Panc1 (cell line): ENCODE data around the gene WNT5B. TPM values are rescaled to one million over a fixed set of nuclear protein-coding genes. Genes with fewer than 3 reads are reported as not detected.
A peak's percentile ranks its signal among the peaks of the same experiment; 100 is the strongest.

Experiments used
- ATAC-seq: fragments of 200-7000 bp; cut with Tn5 transposase; 2 replicates; pipeline ENCODE4 v1.9.1; 2020; ENCODE audit warnings: mild to moderate bottlenecking, moderate library complexity
- BruUV-seq: library from RNA; stranded (reverse); fragments of 400-500 nt; replicated peaks from 2 replicates; lab custom pipeline; 2021; lab: Mats Ljungman, UMichigan
- CTCF ChIA-PET: fragments of 300-600 bp; sonication (Branson Sonifier 250); formaldehyde crosslinking; loops from one replicate; lab custom pipeline; 2022; ENCODE audit warnings: antibody characterized with exemption; lab: Charles Lee
- POLR2A ChIA-PET: fragments of 300-600 bp; sonication (Branson Sonifier 250); formaldehyde crosslinking; loops from one replicate; lab custom pipeline; 2022; ENCODE audit warnings: antibody characterized with exemption; lab: Charles Lee
- DNase-seq: peaks from one replicate; pipeline ENCODE4 v3.0.0-alpha.2; 2010; ENCODE audit warnings: low read depth, low spot score
- H3K27ac ChIP-seq: 2 replicates; pipeline ENCODE4 v1.5.1; 2011; ENCODE audit warnings: mild to moderate bottlenecking, low read length, inconsistent platforms
- H3K27me3 ChIP-seq: fragments of 200-500 bp; sonication (Bioruptor generic); 2 replicates; pipeline ENCODE4 v1.6.0; 2014; ENCODE audit warnings: low read length, inconsistent platforms; ENCODE audit not compliant: control insufficient read depth, insufficient read depth
- H3K36me3 ChIP-seq: fragments of 200-500 bp; sonication (Bioruptor generic); 2 replicates; pipeline ENCODE4 v1.5.1; 2014; ENCODE audit warnings: inconsistent platforms, mild to moderate bottlenecking, low read length, moderate library complexity; ENCODE audit not compliant: control insufficient read depth, insufficient read depth
- H3K4me1 ChIP-seq: 2 replicates; pipeline ENCODE4 v1.5.1; 2011; ENCODE audit warnings: inconsistent platforms, mild to moderate bottlenecking, low read length, moderate library complexity; ENCODE audit not compliant: control insufficient read depth, insufficient read depth
- H3K4me3 ChIP-seq, 2 experiments: 2 replicates each; pipeline ENCODE4 v1.5.1; 2011 to 2012; ENCODE audit warnings: low read depth in 2 of 2, low read length in 2 of 2, mild to moderate bottlenecking in 2 of 2, inconsistent platforms in 1 of 2, moderate library complexity in 1 of 2
- H3K9me3 ChIP-seq: fragments of 200-500 bp; sonication (Bioruptor generic); 2 replicates; pipeline ENCODE4 v1.5.1; 2014; ENCODE audit warnings: low read depth, mild to moderate bottlenecking, inconsistent platforms, low read length, moderate library complexity; ENCODE audit not compliant: control insufficient read depth, insufficient read depth
- POLR2AphosphoS5 ChIP-seq: IDR thresholded peaks from 2 replicates; pipeline ENCODE4 v1.6.1; 2012; ENCODE audit warnings: mild to moderate bottlenecking, low read depth, low read length, moderate library complexity
- SIN3A ChIP-seq: IDR thresholded peaks from 2 replicates; pipeline ENCODE4 v1.6.1; 2012; ENCODE audit warnings: low read depth, mild to moderate bottlenecking, low read length, moderate library complexity, borderline replicate concordance; ENCODE audit not compliant: insufficient read depth
- in situ Hi-C: cut with HindIII; loops from 2 replicates; pipeline ENCODE4 v1.10.0; 2016; ENCODE audit warnings: low sequenced_read_pairs, low pct_unique_long_range_greater_than_20kb
- intact Hi-C: fragments of 100-400 bp; cut with micrococcal nuclease; formaldehyde crosslinking; loops from one replicate; pipeline ENCODE4 v1.10.0; 2022; ENCODE audit not compliant: unreplicated experiment
- total RNA-seq: library from RNA; stranded (reverse); gene quantifications from one replicate; pipeline ENCODE4 v1.2.1, GENCODE V29; 2021; ENCODE audit not compliant: unreplicated experiment
- TF ChIP-seq, protein P1 (sequence below): fragments of 450-650 bp; IDR thresholded peaks from 2 replicates; pipeline ENCODE4 v1.5.1; 2017; ENCODE audit warnings: mild to moderate bottlenecking
- TF ChIP-seq, protein P2 (sequence below), 2 experiments: IDR thresholded peaks; 2 replicates each; pipeline ENCODE4 v1.6.1; 2011 to 2012; ENCODE audit warnings: low read depth in 2 of 2, control low read depth in 1 of 2, low read length in 1 of 2, mild to moderate bottlenecking in 1 of 2, moderate library complexity in 1 of 2; ENCODE audit not compliant: insufficient read depth in 1 of 2

Gene WNT5B
- total RNA-seq, 1 experiment from 2014 or later: 36.9 TPM

DNA sequence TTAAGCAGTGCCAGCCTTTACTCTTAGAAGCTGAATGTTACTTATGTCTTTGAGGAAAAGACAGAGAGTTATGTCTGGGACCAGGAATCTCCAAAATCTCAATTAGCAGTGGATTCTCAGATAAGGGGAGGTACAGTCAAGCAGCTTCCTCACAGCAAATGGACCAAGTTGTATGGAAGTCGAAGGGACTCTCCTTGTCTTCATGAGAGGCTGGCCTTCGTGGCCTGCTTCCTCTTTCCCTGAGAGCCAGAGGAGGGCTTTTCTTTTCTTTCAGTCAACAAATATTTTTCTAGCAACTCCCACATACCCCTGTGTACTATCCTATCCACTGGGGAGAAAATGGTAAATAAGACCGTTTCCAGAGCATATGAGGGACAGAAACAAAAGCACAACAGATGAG is 6.6 kb upstream of the WNT5B start:
- no peak for ATAC-seq
- no peak overlapping the region for H3K4me3 ChIP-seq
- ChIA-PET CTCF (no interaction called here), POLR2A (no interaction called here)
- TF ChIP-seq, protein P1, sequence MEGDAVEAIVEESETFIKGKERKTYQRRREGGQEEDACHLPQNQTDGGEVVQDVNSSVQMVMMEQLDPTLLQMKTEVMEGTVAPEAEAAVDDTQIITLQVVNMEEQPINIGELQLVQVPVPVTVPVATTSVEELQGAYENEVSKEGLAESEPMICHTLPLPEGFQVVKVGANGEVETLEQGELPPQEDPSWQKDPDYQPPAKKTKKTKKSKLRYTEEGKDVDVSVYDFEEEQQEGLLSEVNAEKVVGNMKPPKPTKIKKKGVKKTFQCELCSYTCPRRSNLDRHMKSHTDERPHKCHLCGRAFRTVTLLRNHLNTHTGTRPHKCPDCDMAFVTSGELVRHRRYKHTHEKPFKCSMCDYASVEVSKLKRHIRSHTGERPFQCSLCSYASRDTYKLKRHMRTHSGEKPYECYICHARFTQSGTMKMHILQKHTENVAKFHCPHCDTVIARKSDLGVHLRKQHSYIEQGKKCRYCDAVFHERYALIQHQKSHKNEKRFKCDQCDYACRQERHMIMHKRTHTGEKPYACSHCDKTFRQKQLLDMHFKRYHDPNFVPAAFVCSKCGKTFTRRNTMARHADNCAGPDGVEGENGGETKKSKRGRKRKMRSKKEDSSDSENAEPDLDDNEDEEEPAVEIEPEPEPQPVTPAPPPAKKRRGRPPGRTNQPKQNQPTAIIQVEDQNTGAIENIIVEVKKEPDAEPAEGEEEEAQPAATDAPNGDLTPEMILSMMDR: no peak
- H3K27me3 ChIP-seq: no peaks in the 10 kb centered on the region
- H3K9me3 ChIP-seq: no peaks in the 10 kb centered on the region
- no TSS peak for BruUV-seq
- in situ Hi-C loops (no loop called here), intact Hi-C loops (no loop called here)
- H3K36me3 ChIP-seq: no peaks in the 10 kb centered on the region
- no peak overlapping the region for H3K27ac ChIP-seq
- no peak for DNase-seq
- peaks cover 4% of the 10 kb centered on the region; the same call in 1 of the 2 replicates for H3K4me1 ChIP-seq

DNA sequence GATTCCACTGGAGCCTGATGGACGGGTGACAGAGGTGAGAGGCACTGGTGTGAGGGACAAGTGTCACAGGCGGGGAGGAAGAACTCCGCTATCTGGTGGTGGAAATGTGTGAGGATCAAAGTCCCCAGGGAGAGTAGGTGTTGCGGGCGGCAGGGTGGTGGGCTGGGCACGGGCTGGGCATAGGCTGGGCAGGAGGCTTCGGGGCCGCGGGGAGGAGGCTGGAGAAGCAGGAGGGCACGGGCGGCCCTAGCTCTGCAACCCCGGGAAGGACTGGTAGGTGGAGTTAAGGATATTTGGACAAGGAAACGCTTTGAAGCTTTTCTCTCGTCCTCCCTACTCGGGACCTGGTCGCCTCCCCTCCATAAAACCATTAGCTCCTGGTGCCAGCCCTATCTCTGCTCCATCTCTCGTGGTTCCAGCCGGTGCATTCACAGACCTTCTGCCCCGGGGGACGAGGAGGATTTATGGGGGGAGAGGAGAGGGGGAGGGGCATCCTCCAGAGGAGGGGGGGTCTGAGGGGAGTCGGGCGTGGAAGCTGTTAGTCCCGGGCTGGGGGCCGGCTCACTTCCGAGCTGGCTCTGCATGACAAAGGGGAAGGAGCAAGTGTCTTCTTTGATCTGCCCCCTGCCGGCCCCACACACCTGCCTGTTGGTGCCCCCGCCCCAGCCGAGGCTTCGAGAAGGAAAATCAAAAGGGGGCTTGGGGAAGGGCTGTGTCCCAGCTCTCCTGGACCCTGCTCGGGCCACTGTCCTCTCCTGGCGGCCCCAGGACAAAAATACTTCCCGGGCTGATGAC is 504 bp downstream of the WNT5B start:
- BruUV-seq: no TSS peak
- DNase-seq (no peak), ATAC-seq (peak; percentile 37)
- POLR2A ChIA-PET: no interaction called here
- intact Hi-C loops: no loop called here
- H3K4me1 ChIP-seq: peaks cover 4% of the 10 kb centered on the region; the same call in 1 of the 2 replicates
- H3K27ac ChIP-seq: no peak overlapping the region
- peak overlapping the region; percentile 19 to 23; a peak in 1 of 4 replicates for H3K4me3 ChIP-seq
- TF ChIP-seq, protein P2, sequence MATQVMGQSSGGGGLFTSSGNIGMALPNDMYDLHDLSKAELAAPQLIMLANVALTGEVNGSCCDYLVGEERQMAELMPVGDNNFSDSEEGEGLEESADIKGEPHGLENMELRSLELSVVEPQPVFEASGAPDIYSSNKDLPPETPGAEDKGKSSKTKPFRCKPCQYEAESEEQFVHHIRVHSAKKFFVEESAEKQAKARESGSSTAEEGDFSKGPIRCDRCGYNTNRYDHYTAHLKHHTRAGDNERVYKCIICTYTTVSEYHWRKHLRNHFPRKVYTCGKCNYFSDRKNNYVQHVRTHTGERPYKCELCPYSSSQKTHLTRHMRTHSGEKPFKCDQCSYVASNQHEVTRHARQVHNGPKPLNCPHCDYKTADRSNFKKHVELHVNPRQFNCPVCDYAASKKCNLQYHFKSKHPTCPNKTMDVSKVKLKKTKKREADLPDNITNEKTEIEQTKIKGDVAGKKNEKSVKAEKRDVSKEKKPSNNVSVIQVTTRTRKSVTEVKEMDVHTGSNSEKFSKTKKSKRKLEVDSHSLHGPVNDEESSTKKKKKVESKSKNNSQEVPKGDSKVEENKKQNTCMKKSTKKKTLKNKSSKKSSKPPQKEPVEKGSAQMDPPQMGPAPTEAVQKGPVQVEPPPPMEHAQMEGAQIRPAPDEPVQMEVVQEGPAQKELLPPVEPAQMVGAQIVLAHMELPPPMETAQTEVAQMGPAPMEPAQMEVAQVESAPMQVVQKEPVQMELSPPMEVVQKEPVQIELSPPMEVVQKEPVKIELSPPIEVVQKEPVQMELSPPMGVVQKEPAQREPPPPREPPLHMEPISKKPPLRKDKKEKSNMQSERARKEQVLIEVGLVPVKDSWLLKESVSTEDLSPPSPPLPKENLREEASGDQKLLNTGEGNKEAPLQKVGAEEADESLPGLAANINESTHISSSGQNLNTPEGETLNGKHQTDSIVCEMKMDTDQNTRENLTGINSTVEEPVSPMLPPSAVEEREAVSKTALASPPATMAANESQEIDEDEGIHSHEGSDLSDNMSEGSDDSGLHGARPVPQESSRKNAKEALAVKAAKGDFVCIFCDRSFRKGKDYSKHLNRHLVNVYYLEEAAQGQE (IDR thresholded peaks at IDR 0.05; ENCODE audit: insufficient read depth in 1 of 2, low read depth in 2 of 2, low read length in 1 of 2): no peak
- TF ChIP-seq SIN3A: no peak
- no peak for TF ChIP-seq POLR2AphosphoS5
- H3K27me3 ChIP-seq: no peaks in the 10 kb centered on the region
- CTCF ChIA-PET: interaction anchor here (0.6 kb wide), 1 partner anchor 28 kb away, joined by 15 read pairs; no protein-coding TSS in a partner anchor
- H3K36me3 ChIP-seq: no peaks in the 10 kb centered on the region
- in situ Hi-C loops: no loop called here
- H3K9me3 ChIP-seq: no peaks in the 10 kb centered on the region

DNA sequence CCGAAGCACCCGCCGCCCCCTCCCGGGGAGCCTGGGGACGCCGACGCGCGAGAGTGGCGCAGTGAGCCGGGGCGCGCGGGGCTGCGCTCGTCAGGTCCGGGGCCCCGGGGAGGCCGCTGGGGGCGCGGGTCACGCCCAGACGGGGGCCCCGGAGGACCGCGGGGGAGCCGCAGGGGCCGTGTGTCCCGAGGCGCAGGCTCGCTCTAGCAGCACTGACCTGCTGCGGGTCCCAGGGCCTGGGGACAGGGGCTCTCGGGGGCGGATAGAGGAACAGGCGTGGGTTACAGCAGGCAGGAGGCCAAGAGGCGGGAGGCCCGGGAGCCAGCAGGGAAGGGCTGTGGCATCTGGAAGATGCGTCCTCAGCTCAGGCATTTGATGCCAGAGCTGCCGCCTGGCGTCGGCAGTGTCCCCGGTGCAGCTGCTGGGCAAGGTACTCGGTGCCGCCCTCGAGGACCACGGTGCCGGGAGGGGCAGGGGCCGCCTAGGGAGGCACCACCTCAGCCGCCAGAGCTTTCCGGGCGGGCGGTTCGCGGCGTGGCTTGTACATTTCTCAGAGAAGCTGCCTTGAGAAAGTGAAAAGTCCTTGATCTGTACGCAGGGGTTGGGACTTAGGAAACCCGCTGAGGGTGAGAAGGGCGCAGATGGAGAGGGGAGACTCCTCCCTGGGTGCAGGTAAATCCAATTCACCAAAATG is 1.2 kb downstream of the WNT5B start:
- POLR2A ChIA-PET: no interaction called here
- ATAC-seq: peak; percentile 52
- Histone ChIP-seq H3K27me3 (no peaks in the 10 kb centered on the region), H3K4me3 (peak overlapping the region; percentile 19 to 23; a peak in 1 of 4 replicates), H3K36me3 (no peaks in the 10 kb centered on the region), H3K27ac (no peak overlapping the region), H3K4me1 (peaks cover 4% of the 10 kb centered on the region; the same call in 1 of the 2 replicates), H3K9me3 (no peaks in the 10 kb centered on the region)
- intact Hi-C loops: no loop called here
- no peak for TF ChIP-seq POLR2AphosphoS5
- CTCF ChIA-PET: no interaction called here
- BruUV-seq: no TSS peak
- DNase-seq: no peak
- in situ Hi-C loops: no loop called here
